ENCODE measurements around the gene RANBP3. TPM values are rescaled to one million over a fixed set of nuclear protein-coding genes. Genes with fewer than 3 reads are reported as not detected.

Gene RANBP3
- total RNA-seq, 1 experiment from 2014 or later: 62.4 TPM

DNA sequence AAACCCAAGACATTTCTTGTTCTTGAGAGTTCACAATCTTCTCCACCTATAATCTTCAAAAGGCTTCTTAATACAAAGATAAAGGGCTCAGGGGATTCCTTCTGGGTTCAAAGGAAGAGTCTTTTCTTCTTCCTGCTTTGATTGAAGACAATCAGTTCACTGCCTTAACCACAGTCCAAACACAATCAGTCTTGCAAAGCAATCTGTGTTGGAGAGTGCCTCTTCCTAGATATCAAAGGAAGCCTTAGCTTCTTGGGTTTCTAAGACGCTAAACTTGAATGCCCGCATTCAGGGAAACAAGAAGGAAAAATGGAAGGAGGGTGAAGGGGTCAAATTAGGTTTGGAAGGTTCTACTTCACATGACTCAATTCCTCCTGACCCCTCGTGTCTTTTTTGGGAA lies 27.2 kb downstream of the RANBP3 start (continued):
- TF ChIP-seq POLR2AphosphoS5 (IDR thresholded peaks at IDR 0.05; ENCODE audit: low read depth, low read length): no peak

DNA sequence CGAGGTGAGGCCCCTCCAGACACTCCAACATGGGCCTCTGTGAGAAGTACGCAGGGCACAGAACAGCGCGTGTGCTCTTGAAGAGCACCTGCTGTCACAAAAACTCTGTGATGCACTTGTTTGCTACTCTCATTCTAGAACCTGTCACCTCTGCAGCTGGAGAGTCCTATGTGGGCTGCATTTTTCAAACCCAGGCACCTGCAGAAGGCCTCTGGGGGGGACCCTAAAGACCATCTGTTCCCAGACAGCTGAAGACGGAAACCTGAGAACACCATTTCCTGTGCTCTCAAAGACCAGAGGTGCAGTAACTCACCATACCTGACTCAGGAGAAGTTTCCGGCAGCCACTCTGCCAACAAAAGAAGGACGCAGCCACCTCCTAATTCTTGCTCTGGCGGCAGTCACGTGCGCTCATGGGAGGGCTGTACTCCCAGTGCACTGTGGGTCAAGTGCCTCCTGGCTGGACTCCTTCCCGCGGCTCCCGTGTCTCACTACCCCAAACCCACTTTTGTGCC lies 28.1 kb downstream of the RANBP3 start:
- ATAC-seq (no peak), DNase-seq (ENCODE audit: low read depth, low spot score) (no peak)
- Histone ChIP-seq H3K4me2 (ENCODE audit: low read length) (no peak overlapping the region), H3K9me2 (ENCODE audit: insufficient read depth) (no peaks in the 10 kb centered on the region), H2AFZ (ENCODE audit: low read depth, low read length, poor library complexity, severe bottlenecking) (no peak overlapping the region), H3K36me3 (ENCODE audit: control insufficient read depth in 1 of 2, insufficient read depth in 2 of 2, low read length in 2 of 2) (peaks cover 0 to 23% of the 10 kb centered on the region in 2 experiments; a peak in 1 of 4 replicates), H3K27ac (ENCODE audit: low read depth, low read length) (no peak overlapping the region), H3K9ac (ENCODE audit: low read length) (no peak overlapping the region), H3K9me3 (ENCODE audit: control insufficient read depth in 1 of 2, insufficient read depth in 1 of 2, low read depth in 1 of 2, low read length in 2 of 2) (no peaks in the 10 kb centered on the region), H3K4me3 (replicated peaks in 1 of 2; ENCODE audit: low read depth in 1 of 2, low read length in 2 of 2) (no peak overlapping the region), H3K79me2 (ENCODE audit: insufficient read depth, low read length) (peaks cover 96% of the 10 kb centered on the region), H3K27me3 (ENCODE audit: insufficient read depth, low read length) (no peaks in the 10 kb centered on the region), H3K4me1 (ENCODE audit: control insufficient read depth in 1 of 2, insufficient read depth in 2 of 2, low read length in 2 of 2) (0 out of 4 replicates have a peak, but pooled peaks cover 0 to 1% of the 10 kb centered on the region in 2 experiments), H4K20me1 (ENCODE audit: insufficient read depth) (peaks cover 9% of the 10 kb centered on the region; the same call in 1 of the 2 replicates)
- no TSS peak for BruUV-seq (replicated peaks)
- TF ChIP-seq, protein P1, sequence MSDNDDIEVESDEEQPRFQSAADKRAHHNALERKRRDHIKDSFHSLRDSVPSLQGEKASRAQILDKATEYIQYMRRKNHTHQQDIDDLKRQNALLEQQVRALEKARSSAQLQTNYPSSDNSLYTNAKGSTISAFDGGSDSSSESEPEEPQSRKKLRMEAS (IDR thresholded peaks at IDR 0.05): no peak
- TF ChIP-seq ELF1 (IDR thresholded peaks at IDR 0.05; ENCODE audit: borderline replicate concordance, low read depth) (no peak), SRF (IDR thresholded peaks at IDR 0.05; ENCODE audit: low read depth) (no peak), EGR1 (IDR thresholded peaks at IDR 0.05; ENCODE audit: low read depth) (no peak), CEBPB (IDR thresholded peaks at IDR 0.05; ENCODE audit: low read depth) (no peak), SP1 (IDR thresholded peaks at IDR 0.05; ENCODE audit: low read depth) (no peak), JUND (IDR thresholded peaks at IDR 0.05) (no peak), EZH2phosphoT487 (IDR thresholded peaks at IDR 0.05; ENCODE audit: borderline replicate concordance) (no peak), SIN3A (IDR thresholded peaks at IDR 0.05; ENCODE audit: low read depth) (no peak), YY1 (IDR thresholded peaks at IDR 0.05; ENCODE audit: extremely low read depth, insufficient replicate concordance, low read depth, low read length) (no peak), POLR2A (IDR thresholded peaks at IDR 0.05; ENCODE audit: borderline replicate concordance, extremely low read depth, insufficient read depth, insufficient read length) (no peak), CBX3 (IDR thresholded peaks at IDR 0.05; ENCODE audit: low read depth) (no peak), FOSL1 (IDR thresholded peaks at IDR 0.05; ENCODE audit: low read depth) (no peak), EZH2 (IDR thresholded peaks at IDR 0.05) (no peak), ZNF274 (IDR thresholded peaks at IDR 0.05; ENCODE audit: low read depth, low read length) (no peak), POLR2AphosphoS5 (IDR thresholded peaks at IDR 0.05; ENCODE audit: low read depth, low read length) (no peak), ZFX (IDR thresholded peaks at IDR 0.05) (no peak)
- TF ChIP-seq, protein P2, sequence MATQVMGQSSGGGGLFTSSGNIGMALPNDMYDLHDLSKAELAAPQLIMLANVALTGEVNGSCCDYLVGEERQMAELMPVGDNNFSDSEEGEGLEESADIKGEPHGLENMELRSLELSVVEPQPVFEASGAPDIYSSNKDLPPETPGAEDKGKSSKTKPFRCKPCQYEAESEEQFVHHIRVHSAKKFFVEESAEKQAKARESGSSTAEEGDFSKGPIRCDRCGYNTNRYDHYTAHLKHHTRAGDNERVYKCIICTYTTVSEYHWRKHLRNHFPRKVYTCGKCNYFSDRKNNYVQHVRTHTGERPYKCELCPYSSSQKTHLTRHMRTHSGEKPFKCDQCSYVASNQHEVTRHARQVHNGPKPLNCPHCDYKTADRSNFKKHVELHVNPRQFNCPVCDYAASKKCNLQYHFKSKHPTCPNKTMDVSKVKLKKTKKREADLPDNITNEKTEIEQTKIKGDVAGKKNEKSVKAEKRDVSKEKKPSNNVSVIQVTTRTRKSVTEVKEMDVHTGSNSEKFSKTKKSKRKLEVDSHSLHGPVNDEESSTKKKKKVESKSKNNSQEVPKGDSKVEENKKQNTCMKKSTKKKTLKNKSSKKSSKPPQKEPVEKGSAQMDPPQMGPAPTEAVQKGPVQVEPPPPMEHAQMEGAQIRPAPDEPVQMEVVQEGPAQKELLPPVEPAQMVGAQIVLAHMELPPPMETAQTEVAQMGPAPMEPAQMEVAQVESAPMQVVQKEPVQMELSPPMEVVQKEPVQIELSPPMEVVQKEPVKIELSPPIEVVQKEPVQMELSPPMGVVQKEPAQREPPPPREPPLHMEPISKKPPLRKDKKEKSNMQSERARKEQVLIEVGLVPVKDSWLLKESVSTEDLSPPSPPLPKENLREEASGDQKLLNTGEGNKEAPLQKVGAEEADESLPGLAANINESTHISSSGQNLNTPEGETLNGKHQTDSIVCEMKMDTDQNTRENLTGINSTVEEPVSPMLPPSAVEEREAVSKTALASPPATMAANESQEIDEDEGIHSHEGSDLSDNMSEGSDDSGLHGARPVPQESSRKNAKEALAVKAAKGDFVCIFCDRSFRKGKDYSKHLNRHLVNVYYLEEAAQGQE (IDR thresholded peaks at IDR 0.05; ENCODE audit: low read depth): no peak
- TF ChIP-seq, protein P3, sequence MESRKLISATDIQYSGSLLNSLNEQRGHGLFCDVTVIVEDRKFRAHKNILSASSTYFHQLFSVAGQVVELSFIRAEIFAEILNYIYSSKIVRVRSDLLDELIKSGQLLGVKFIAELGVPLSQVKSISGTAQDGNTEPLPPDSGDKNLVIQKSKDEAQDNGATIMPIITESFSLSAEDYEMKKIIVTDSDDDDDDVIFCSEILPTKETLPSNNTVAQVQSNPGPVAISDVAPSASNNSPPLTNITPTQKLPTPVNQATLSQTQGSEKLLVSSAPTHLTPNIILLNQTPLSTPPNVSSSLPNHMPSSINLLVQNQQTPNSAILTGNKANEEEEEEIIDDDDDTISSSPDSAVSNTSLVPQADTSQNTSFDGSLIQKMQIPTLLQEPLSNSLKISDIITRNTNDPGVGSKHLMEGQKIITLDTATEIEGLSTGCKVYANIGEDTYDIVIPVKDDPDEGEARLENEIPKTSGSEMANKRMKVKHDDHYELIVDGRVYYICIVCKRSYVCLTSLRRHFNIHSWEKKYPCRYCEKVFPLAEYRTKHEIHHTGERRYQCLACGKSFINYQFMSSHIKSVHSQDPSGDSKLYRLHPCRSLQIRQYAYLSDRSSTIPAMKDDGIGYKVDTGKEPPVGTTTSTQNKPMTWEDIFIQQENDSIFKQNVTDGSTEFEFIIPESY (IDR thresholded peaks at IDR 0.05; ENCODE audit: extremely low read depth, insufficient replicate concordance, low read length): no peak
- TF ChIP-seq, protein P4, sequence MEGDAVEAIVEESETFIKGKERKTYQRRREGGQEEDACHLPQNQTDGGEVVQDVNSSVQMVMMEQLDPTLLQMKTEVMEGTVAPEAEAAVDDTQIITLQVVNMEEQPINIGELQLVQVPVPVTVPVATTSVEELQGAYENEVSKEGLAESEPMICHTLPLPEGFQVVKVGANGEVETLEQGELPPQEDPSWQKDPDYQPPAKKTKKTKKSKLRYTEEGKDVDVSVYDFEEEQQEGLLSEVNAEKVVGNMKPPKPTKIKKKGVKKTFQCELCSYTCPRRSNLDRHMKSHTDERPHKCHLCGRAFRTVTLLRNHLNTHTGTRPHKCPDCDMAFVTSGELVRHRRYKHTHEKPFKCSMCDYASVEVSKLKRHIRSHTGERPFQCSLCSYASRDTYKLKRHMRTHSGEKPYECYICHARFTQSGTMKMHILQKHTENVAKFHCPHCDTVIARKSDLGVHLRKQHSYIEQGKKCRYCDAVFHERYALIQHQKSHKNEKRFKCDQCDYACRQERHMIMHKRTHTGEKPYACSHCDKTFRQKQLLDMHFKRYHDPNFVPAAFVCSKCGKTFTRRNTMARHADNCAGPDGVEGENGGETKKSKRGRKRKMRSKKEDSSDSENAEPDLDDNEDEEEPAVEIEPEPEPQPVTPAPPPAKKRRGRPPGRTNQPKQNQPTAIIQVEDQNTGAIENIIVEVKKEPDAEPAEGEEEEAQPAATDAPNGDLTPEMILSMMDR (IDR thresholded peaks at IDR 0.05 in 2 of 3, conservative IDR thresholded peaks at IDR 0.05 in 1 of 3; ENCODE audit: borderline replicate concordance in 1 of 3, insufficient read depth in 1 of 3, low read depth in 2 of 3, low read length in 2 of 3): no peak
- CTCF ChIA-PET: no interaction called here
- POLR2A ChIA-PET: no interaction called here
- intact Hi-C loops (cut with micrococcal nuclease): no loop called here
- RAD21 ChIA-PET (ENCODE audit: low non-redundant PET in 1 of 2, low total read pairs in 2 of 2, uncharacterized antibody in 2 of 2, unreplicated experiment in 2 of 2): no interaction called here

Measured in HCT116 (cell line).